ENCODE measurements around the gene KLF15. TPM values are rescaled to one million over a fixed set of nuclear protein-coding genes. Genes with fewer than 3 reads are reported as not detected.

Gene KLF15
- total and polyA plus RNA-seq, 7 experiments from 2014 or later = 0.57 to 0.81 TPM; not detected in 5

DNA sequence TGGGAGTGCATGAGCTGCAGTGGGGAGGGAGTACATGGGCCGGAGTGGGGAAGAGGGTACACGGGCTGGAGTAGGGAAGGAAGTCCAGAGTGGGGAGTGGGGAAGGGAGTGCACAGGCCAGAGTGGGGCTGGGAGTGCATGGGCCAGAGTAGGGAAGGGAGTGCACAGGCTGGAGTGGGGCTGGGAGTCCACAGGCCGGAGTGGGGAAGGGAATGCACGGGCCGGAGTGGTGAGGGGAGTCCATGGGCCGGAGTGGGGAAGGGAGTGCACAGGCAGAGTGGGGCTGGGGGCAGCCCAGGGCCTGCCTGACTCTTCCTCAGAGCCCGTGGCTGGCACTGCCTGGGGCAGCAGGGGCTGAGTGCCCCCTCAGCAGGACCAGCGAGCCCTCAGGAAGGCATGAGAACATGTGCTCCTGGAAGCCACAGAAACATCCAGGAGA is 40.7 kb downstream of the KLF15 start:
- H3K27me3 ChIP-seq (ENCODE audit: control insufficient read depth in 2 of 2, insufficient read depth in 2 of 2, low read length in 2 of 2) = no peaks in the 10 kb centered on the region
- H3K27ac Mint-ChIP-seq = no peak overlapping the region
- peaks cover 0 to 3% (median 0%) of the 10 kb centered on the region in 11 donors for H3K9me3 Mint-ChIP-seq
- POLR2A ChIA-PET = no interaction called here
- H3K4me3 ChIP-seq (ENCODE audit: low read length) = no peak overlapping the region
- no peak overlapping the region for H3K27ac ChIP-seq (ENCODE audit: low read depth, low read length)
- CTCF ChIA-PET = no interaction called here
- H3K4me1 ChIP-seq (ENCODE audit: control insufficient read depth in 2 of 2, insufficient read depth in 2 of 2, low read length in 2 of 2) = no peaks in the 10 kb centered on the region
- peaks cover 0 to 1% (median 0%) of the 10 kb centered on the region in 7 donors for H3K4me1 Mint-ChIP-seq
- H3K36me3 ChIP-seq (ENCODE audit: control insufficient read depth in 2 of 3, insufficient read depth in 3 of 3, low read length in 3 of 3) = no peaks in the 10 kb centered on the region
- peaks cover 0 to 3% (median 0%) of the 10 kb centered on the region in 5 donors for H3K36me3 Mint-ChIP-seq
- H3K4me3 Mint-ChIP-seq = no peak overlapping the region
- H3K27me3 Mint-ChIP-seq = peaks cover 0 to 11% (median 3%) of the 10 kb centered on the region in 5 donors
- DNase-seq (no peak), ATAC-seq (peak; percentile 17)
- intact Hi-C loops (cut with micrococcal nuclease) = no loop called here
- no peaks in the 10 kb centered on the region for H3K9me3 ChIP-seq (ENCODE audit: control insufficient read depth in 2 of 3, low read length in 3 of 3)

GRCh38 chr3:126316031-126316461 is 41.2 kb downstream of the KLF15 start:
- no peak overlapping the region for H3K4me3 ChIP-seq (ENCODE audit: low read length)

DNA sequence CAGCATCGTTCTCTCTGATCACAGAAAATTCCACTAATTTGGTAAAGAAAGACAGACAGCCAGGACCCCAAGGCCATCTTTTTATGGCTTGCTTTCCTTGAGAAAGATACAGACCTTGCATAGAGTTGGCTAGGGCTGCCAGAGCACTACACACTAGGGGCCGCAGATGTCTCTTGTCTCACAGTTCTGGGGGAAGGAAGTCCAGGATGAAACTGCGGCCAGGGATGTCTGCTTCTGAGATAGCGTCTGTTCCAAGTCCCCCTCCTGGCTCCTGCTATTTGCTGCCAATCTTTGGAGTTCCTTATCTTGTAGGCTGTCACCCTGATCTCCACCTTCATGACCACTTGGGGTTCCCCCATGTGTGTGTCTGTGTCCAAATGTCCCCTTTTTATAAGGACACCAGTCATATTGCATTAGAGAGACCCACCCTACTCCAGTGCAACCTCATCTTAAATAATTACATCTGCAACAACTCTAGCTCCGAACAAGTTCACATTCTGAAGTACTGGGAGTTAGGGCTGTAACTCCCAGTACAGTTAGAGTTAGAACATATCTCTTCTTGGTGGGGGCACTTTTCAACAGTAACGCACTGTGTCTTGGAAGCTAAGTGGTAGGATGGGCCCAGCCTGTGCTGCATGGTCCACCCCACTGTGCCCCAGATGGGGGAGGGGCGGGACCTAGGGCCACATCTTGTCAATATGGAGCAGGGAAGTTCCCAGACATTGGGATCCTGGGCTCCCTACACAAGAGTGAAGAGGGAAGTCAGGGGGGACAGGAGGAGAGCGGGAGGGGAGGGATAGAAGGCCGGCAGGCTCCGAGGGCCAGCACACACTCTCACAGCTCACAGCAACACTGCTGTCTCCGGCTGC is 42.2 kb downstream of the KLF15 start:
- ATAC-seq (no peak), DNase-seq (no peak)
- Mint-ChIP-seq H3K27ac (no peak overlapping the region), H3K9me3 (peaks cover 0 to 3% (median 0%) of the 10 kb centered on the region in 11 donors), H3K4me3 (no peak overlapping the region), H3K4me1 (peaks cover 0 to 1% (median 0%) of the 10 kb centered on the region in 7 donors), H3K27me3 (peaks cover 0 to 11% (median 3%) of the 10 kb centered on the region in 5 donors), H3K36me3 (peaks cover 0 to 3% (median 0%) of the 10 kb centered on the region in 5 donors)
- POLR2A ChIA-PET = no interaction called here
- intact Hi-C loops (cut with micrococcal nuclease) = no loop called here
- H3K27ac ChIP-seq (ENCODE audit: low read depth, low read length) = no peak overlapping the region
- CTCF ChIA-PET = no interaction called here
- no peaks in the 10 kb centered on the region for H3K9me3 ChIP-seq (ENCODE audit: control insufficient read depth in 2 of 3, low read length in 3 of 3)
- H3K4me3 ChIP-seq (ENCODE audit: low read length) = no peak overlapping the region
- H3K27me3 ChIP-seq (ENCODE audit: control insufficient read depth in 2 of 2, insufficient read depth in 2 of 2, low read length in 2 of 2) = no peaks in the 10 kb centered on the region
- H3K36me3 ChIP-seq (ENCODE audit: control insufficient read depth in 2 of 3, insufficient read depth in 3 of 3, low read length in 3 of 3) = no peaks in the 10 kb centered on the region
- H3K4me1 ChIP-seq (ENCODE audit: control insufficient read depth in 2 of 2, insufficient read depth in 2 of 2, low read length in 2 of 2) = no peaks in the 10 kb centered on the region

More at GRCh38 chr3:126316031-126316461, 41.2 kb downstream of the KLF15 start:
- Histone ChIP-seq H3K4me1 (ENCODE audit: control insufficient read depth in 2 of 2, insufficient read depth in 2 of 2, low read length in 2 of 2) (no peaks in the 10 kb centered on the region), H3K36me3 (ENCODE audit: control insufficient read depth in 2 of 3, insufficient read depth in 3 of 3, low read length in 3 of 3) (no peaks in the 10 kb centered on the region), H3K27ac (ENCODE audit: low read depth, low read length) (no peak overlapping the region), H3K9me3 (ENCODE audit: control insufficient read depth in 2 of 3, low read length in 3 of 3) (no peaks in the 10 kb centered on the region), H3K27me3 (ENCODE audit: control insufficient read depth in 2 of 2, insufficient read depth in 2 of 2, low read length in 2 of 2) (no peaks in the 10 kb centered on the region)
- H3K4me3 Mint-ChIP-seq = no peak overlapping the region
- H3K27me3 Mint-ChIP-seq = peaks cover 0 to 11% (median 3%) of the 10 kb centered on the region in 5 donors
- DNase-seq (no peak), ATAC-seq (no peak)
- POLR2A ChIA-PET = no interaction called here
- peaks cover 0 to 3% (median 0%) of the 10 kb centered on the region in 11 donors for H3K9me3 Mint-ChIP-seq
- intact Hi-C loops (cut with micrococcal nuclease) = no loop called here
- H3K36me3 Mint-ChIP-seq = peaks cover 0 to 3% (median 0%) of the 10 kb centered on the region in 5 donors
- peaks cover 0 to 1% (median 0%) of the 10 kb centered on the region in 7 donors for H3K4me1 Mint-ChIP-seq
- CTCF ChIA-PET = no interaction called here
- H3K27ac Mint-ChIP-seq = no peak overlapping the region

- peaks cover 0 to 3% (median 0%) of the 10 kb centered on the region in 11 donors for H3K9me3 Mint-ChIP-seq
- H3K27ac Mint-ChIP-seq = no peak overlapping the region
- Histone ChIP-seq H3K27ac (ENCODE audit: low read depth, low read length) (no peak overlapping the region), H3K9me3 (ENCODE audit: control insufficient read depth in 2 of 3, low read length in 3 of 3) (no peaks in the 10 kb centered on the region), H3K4me1 (ENCODE audit: control insufficient read depth in 2 of 2, insufficient read depth in 2 of 2, low read length in 2 of 2) (no peaks in the 10 kb centered on the region), H3K4me3 (ENCODE audit: low read length) (no peak overlapping the region), H3K36me3 (ENCODE audit: control insufficient read depth in 2 of 3, insufficient read depth in 3 of 3, low read length in 3 of 3) (no peaks in the 10 kb centered on the region), H3K27me3 (ENCODE audit: control insufficient read depth in 2 of 2, insufficient read depth in 2 of 2, low read length in 2 of 2) (no peaks in the 10 kb centered on the region)
- peaks cover 0 to 7% (median 2%) of the 10 kb centered on the region in 5 donors for H3K27me3 Mint-ChIP-seq
- ATAC-seq = no peak
- ChIA-PET CTCF (no interaction called here), POLR2A (no interaction called here)
- no peak overlapping the region for H3K4me3 Mint-ChIP-seq
- H3K4me1 Mint-ChIP-seq = peaks cover 0 to 1% (median 0%) of the 10 kb centered on the region in 7 donors
- intact Hi-C loops (cut with micrococcal nuclease) = no loop called here
- no peak for DNase-seq
- H3K36me3 Mint-ChIP-seq = peaks cover 0 to 3% (median 0%) of the 10 kb centered on the region in 5 donors
Observed at GRCh38 chr3:126314305-126314789, 42.9 kb downstream of the KLF15 start.

DNA sequence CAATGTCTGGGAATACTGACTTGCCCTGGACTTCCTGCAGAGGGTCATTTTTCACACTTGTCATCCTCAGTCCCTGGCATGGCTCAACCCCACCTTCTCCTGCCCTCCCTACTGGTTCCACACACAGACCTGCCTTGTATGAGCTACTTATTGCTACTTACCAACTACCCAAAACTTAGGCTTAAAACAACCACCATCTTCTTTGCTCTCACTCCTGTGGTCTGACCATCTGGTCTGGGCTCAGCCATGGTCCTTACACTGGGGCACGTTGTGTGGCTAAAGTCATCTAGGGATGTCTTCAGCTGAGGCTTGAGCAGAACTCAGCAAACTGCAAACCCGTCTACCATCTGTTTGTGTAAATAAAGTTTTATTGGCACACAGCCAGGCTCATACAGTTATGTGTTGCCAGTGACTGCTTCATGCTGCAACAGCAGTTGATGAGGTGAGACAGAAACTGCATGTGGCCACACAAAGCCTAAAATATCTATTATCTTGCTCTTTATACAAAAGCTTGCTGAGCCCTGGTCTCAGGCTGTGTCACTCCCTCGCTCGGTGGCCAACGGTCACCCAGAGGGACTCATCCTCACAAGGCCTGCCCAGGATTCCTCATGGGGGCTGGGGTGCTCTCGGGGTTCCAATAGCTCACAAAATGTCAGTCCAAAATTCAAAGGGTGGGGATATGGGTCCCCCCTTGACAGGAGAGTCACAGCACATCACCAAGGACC is 43.5 kb downstream of the KLF15 start:
- peaks cover 0 to 1% (median 0%) of the 10 kb centered on the region in 7 donors for H3K4me1 Mint-ChIP-seq
- no peak overlapping the region for H3K27ac Mint-ChIP-seq
- peaks cover 0 to 13% (median 3%) of the 10 kb centered on the region in 5 donors for H3K27me3 Mint-ChIP-seq
- H3K27me3 ChIP-seq (ENCODE audit: control insufficient read depth in 2 of 2, insufficient read depth in 2 of 2, low read length in 2 of 2) = no peaks in the 10 kb centered on the region
- H3K4me3 ChIP-seq (ENCODE audit: low read length) = no peak overlapping the region
- peaks cover 0 to 3% (median 0%) of the 10 kb centered on the region in 5 donors for H3K36me3 Mint-ChIP-seq
- H3K4me1 ChIP-seq (ENCODE audit: control insufficient read depth in 2 of 2, insufficient read depth in 2 of 2, low read length in 2 of 2) = no peaks in the 10 kb centered on the region
- ChIA-PET POLR2A (no interaction called here), CTCF (no interaction called here)
- H3K4me3 Mint-ChIP-seq = no peak overlapping the region
- H3K9me3 Mint-ChIP-seq = peaks cover 0 to 3% (median 0%) of the 10 kb centered on the region in 11 donors
- no peaks in the 10 kb centered on the region for H3K9me3 ChIP-seq (ENCODE audit: control insufficient read depth in 2 of 3, low read length in 3 of 3)
- ATAC-seq = no peak
- no peak for DNase-seq
- no peaks in the 10 kb centered on the region for H3K36me3 ChIP-seq (ENCODE audit: control insufficient read depth in 2 of 3, insufficient read depth in 3 of 3, low read length in 3 of 3)
- intact Hi-C loops (cut with micrococcal nuclease) = no loop called here
- H3K27ac ChIP-seq (ENCODE audit: low read depth, low read length) = no peak overlapping the region

- ChIA-PET POLR2A (no interaction called here), CTCF (no interaction called here)
- intact Hi-C loops (cut with micrococcal nuclease) = no loop called here
- Histone ChIP-seq H3K4me1 (ENCODE audit: control insufficient read depth in 2 of 2, insufficient read depth in 2 of 2, low read length in 2 of 2) (no peaks in the 10 kb centered on the region), H3K27ac (ENCODE audit: low read depth, low read length) (no peak overlapping the region), H3K9me3 (ENCODE audit: control insufficient read depth in 2 of 3, low read length in 3 of 3) (no peaks in the 10 kb centered on the region), H3K27me3 (ENCODE audit: control insufficient read depth in 2 of 2, insufficient read depth in 2 of 2, low read length in 2 of 2) (no peaks in the 10 kb centered on the region), H3K36me3 (ENCODE audit: control insufficient read depth in 2 of 3, insufficient read depth in 3 of 3, low read length in 3 of 3) (no peaks in the 10 kb centered on the region), H3K4me3 (ENCODE audit: low read length) (no peak overlapping the region)
- Mint-ChIP-seq H3K4me3 (no peak overlapping the region), H3K4me1 (peaks cover 0 to 1% (median 0%) of the 10 kb centered on the region in 7 donors), H3K27me3 (peaks cover 0 to 15% (median 6%) of the 10 kb centered on the region in 5 donors), H3K27ac (no peak overlapping the region), H3K9me3 (peaks cover 0 to 3% (median 0%) of the 10 kb centered on the region in 11 donors), H3K36me3 (peaks cover 0 to 3% (median 0%) of the 10 kb centered on the region in 5 donors)
- ATAC-seq = no peak
- no peak for DNase-seq
Observed at GRCh38 chr3:126313166-126313565, 44.0 kb downstream of the KLF15 start.
